Subcutaneous abdominal adipose tissue (tissue), 5 donors: ENCODE data around the gene CAPN3.

ENCODE experiments used
- H3K27ac ChIP-seq: one replicate; pipeline ENCODE4 v1.7.0; 2013; ENCODE audit warnings: low read depth, mild to moderate bottlenecking, inconsistent platforms, low read length, moderate library complexity
- H3K27me3 ChIP-seq, 5 donors: one replicate each; pipeline ENCODE4 v1.7.0; 2013; ENCODE audit warnings: low read length in 5 of 5, inconsistent platforms in 1 of 5; ENCODE audit not compliant: control insufficient read depth in 5 of 5, insufficient read depth in 4 of 5
- H3K36me3 ChIP-seq, 5 donors: one replicate each; pipeline ENCODE4 v1.7.0; 2013; ENCODE audit warnings: low read length in 5 of 5; ENCODE audit not compliant: control insufficient read depth in 5 of 5, insufficient read depth in 5 of 5
- H3K4me1 ChIP-seq, 5 donors: one replicate each; pipeline ENCODE4 v1.7.0; 2013; ENCODE audit warnings: low read length in 5 of 5, mild to moderate bottlenecking in 3 of 5, moderate library complexity in 1 of 5; ENCODE audit not compliant: control insufficient read depth in 5 of 5, insufficient read depth in 5 of 5
- H3K4me3 ChIP-seq, 5 donors: one replicate each; pipeline ENCODE4 v1.7.0; 2013; ENCODE audit warnings: low read length in 5 of 5, low read depth in 1 of 5
- H3K9ac ChIP-seq, 5 donors: one replicate each; pipeline ENCODE4 v1.7.0; 2013; ENCODE audit warnings: low read length in 5 of 5, mild to moderate bottlenecking in 4 of 5, moderate library complexity in 3 of 5
- H3K9me3 ChIP-seq, 5 donors: one replicate each; pipeline ENCODE4 v1.7.0; 2013; ENCODE audit warnings: low read length in 5 of 5; ENCODE audit not compliant: control insufficient read depth in 5 of 5
- donor health status: healthy.
- donor health status: healthy.
- donor health status: healthy.
- donor health status: healthy.
- donor health status: healthy.

CAPN3 gene

DNA sequence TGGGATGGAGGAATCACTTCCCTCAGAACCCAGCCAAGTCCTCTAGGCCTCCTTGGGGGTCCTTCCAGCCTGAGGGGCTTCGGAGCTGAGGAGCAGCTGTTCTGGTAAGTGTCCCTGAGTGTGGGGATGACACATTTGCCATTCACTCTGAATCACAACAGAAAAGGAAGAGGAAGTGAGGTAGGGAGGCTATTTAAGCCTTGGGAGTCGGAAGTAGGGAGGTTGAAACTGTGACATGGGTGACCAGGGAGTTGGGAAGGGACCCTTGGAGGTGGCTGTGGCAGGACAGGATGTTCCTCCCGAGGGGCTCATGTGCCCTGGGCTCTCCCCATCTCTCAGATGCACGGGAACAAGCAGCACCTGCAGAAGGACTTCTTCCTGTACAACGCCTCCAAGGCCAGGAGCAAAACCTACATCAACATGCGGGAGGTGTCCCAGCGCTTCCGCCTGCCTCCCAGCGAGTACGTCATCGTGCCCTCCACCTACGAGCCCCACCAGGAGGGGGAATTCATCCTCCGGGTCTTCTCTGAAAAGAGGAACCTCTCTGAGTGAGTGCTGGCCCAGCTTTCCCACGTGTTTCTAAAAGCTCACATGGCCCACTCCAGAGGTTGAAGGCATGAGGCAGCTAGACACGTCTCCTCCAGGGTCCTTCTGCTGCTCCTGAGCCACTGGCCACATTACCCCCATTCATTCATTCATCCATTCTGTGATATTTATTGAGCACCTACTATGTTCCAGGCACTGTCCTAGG, 43.3 kb downstream of the CAPN3 start:
- Histone ChIP-seq H3K27ac (no peak overlapping the region), H3K27me3 (no peaks in the 10 kb centered on the region), H3K36me3 (peaks cover 4 to 52% (median 36%) of the 10 kb centered on the region in 5 donors), H3K9ac (no peak overlapping the region), H3K4me1 (no peaks in the 10 kb centered on the region), H3K4me3 (no peak overlapping the region), H3K9me3 (no peaks in the 10 kb centered on the region)

- Histone ChIP-seq H3K4me1 (no peaks in the 10 kb centered on the region), H3K9ac (no peak overlapping the region), H3K27ac (no peak overlapping the region), H3K4me3 (no peak overlapping the region), H3K36me3 (peaks cover 4 to 52% (median 36%) of the 10 kb centered on the region in 5 donors), H3K27me3 (no peaks in the 10 kb centered on the region), H3K9me3 (no peaks in the 10 kb centered on the region)
Measured at GRCh38 chr15:42403389-42403788, 44.1 kb downstream of the CAPN3 start.

DNA sequence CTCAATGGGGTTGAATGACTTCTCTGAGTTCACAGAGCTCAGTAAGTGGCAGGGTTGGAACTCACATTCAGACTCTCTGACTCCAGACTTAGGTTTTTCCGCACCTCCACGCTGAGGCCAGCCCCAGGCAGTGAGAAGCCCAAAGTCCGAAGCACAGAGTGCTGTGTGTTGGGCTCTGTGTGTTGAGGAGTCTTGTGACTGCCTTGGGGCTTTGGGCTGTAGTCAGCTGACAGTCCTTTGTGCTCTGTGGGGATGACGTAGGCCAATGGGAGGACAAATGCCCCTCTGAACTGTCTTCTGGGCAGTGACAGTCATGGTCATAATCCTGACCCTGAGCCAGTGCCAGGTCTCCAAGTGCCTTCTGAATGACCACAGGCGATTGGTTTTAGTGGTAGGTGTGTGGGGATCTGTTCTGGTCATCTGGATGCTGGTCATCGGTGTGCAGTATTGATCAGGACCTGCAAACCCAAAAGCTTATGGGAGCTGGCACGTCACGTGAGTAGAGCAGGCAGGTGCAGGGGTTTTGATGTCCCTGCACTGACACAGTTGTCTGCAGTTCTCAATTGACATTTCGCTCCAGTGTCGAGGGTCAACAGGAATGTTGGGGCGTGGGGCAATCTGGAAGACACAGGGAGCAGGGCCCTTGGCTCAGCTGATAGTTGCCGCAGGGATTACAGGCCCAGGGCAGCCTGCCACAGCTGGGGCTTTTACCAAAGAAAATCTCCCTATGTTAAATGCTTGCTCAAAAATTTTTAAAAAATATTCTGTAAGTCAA, 45.3 kb downstream of the CAPN3 start:
- Histone ChIP-seq H3K27ac (no peak overlapping the region), H3K9me3 (no peaks in the 10 kb centered on the region), H3K4me1 (no peaks in the 10 kb centered on the region), H3K9ac (no peak overlapping the region), H3K4me3 (no peak overlapping the region), H3K27me3 (no peaks in the 10 kb centered on the region), H3K36me3 (peaks cover 3 to 48% (median 30%) of the 10 kb centered on the region in 5 donors)

GRCh38 chr15:42405863-42406482, 46.7 kb downstream of the CAPN3 start:
- Histone ChIP-seq H3K27ac (no peak overlapping the region), H3K9ac (no peak overlapping the region), H3K9me3 (no peaks in the 10 kb centered on the region), H3K27me3 (no peaks in the 10 kb centered on the region), H3K4me1 (no peaks in the 10 kb centered on the region), H3K36me3 (peaks cover 0 to 51% (median 38%) of the 10 kb centered on the region in 5 donors), H3K4me3 (no peak overlapping the region)

GRCh38 chr15:42408178-42408577, 48.9 kb downstream of the CAPN3 start:
- H3K36me3 ChIP-seq: peaks cover 8 to 54% (median 37%) of the 10 kb centered on the region in 5 donors
- H3K4me3 ChIP-seq: no peak overlapping the region
- no peak overlapping the region for H3K27ac ChIP-seq
- H3K4me1 ChIP-seq: no peaks in the 10 kb centered on the region
- no peaks in the 10 kb centered on the region for H3K27me3 ChIP-seq
- no peaks in the 10 kb centered on the region for H3K9me3 ChIP-seq
- H3K9ac ChIP-seq: no peak overlapping the region

- Histone ChIP-seq H3K4me3 (no peak overlapping the region), H3K36me3 (peaks cover 16 to 56% (median 36%) of the 10 kb centered on the region in 5 donors), H3K9me3 (no peaks in the 10 kb centered on the region), H3K27me3 (no peaks in the 10 kb centered on the region), H3K9ac (no peak overlapping the region), H3K27ac (no peak overlapping the region), H3K4me1 (no peaks in the 10 kb centered on the region)
Measured at GRCh38 chr15:42409011-42409410, 49.7 kb downstream of the CAPN3 start.

GRCh38 chr15:42411884-42412283, 52.6 kb downstream of the CAPN3 start:
- Histone ChIP-seq H3K4me3 (no peak overlapping the region), H3K4me1 (no peaks in the 10 kb centered on the region), H3K36me3 (peaks cover 28 to 71% (median 53%) of the 10 kb centered on the region in 5 donors)

GRCh38 chr15:42413920-42414319, 54.6 kb downstream of the CAPN3 start:
- Histone ChIP-seq H3K27me3 (no peaks in the 10 kb centered on the region), H3K27ac (no peak overlapping the region), H3K9me3 (no peaks in the 10 kb centered on the region), H3K36me3 (peaks cover 37 to 88% (median 69%) of the 10 kb centered on the region in 5 donors), H3K4me1 (no peaks in the 10 kb centered on the region), H3K9ac (no peak overlapping the region), H3K4me3 (no peak overlapping the region)

More at GRCh38 chr15:42411884-42412283, 52.6 kb downstream of the CAPN3 start:
- Histone ChIP-seq H3K9me3 (no peaks in the 10 kb centered on the region), H3K9ac (no peak overlapping the region), H3K27me3 (no peaks in the 10 kb centered on the region), H3K27ac (no peak overlapping the region)

DNA sequence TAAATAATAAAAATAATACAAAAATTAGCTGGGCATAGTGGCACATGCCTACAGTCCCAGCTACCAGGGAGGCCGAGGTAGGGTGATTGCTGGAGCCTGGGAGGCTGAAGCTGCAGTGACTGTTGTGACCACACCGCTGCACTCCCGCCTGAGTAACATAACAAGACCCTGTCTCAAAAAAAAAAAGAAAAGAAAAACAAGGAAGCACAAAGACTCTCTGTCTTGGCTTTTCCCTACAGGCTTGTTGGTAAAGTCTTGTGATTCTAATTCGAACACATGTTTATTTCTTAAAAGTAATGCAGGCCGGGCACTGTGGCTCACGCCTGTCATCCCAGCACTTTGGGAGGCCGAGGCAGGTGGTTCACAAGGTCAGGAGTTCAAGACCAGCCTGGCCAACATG, 60.1 kb downstream of the CAPN3 start:
- Histone ChIP-seq H3K27me3 (no peaks in the 10 kb centered on the region), H3K4me1 (no peaks in the 10 kb centered on the region), H3K9ac (no peak overlapping the region), H3K4me3 (no peak overlapping the region), H3K36me3 (peaks cover 55 to 95% (median 85%) of the 10 kb centered on the region in 5 donors), H3K27ac (no peak overlapping the region), H3K9me3 (no peaks in the 10 kb centered on the region)

DNA sequence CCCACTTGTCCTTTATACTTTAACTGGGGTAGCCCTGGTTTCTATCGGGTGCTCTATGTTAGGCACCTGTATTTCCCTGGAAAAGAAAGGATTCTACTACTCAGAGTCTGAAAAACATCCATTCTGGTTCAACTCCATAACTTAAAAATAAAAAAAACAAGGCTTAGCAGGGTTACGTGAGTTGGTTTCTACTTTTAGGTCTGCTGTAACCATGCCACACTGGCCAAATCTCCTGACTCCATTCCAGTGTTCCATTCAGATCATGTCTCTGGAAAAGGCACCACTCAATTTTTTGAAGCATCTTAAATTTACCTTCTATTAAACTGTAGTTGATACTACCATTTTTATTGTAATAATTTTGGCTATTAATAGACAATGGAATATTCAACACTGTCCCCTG, 62.1 kb downstream of the CAPN3 start:
- no peaks in the 10 kb centered on the region for H3K27me3 ChIP-seq
- no peaks in the 10 kb centered on the region for H3K4me1 ChIP-seq
- H3K9ac ChIP-seq: no peak overlapping the region
- H3K36me3 ChIP-seq: peaks cover 57 to 96% (median 88%) of the 10 kb centered on the region in 5 donors
- no peak overlapping the region for H3K27ac ChIP-seq
- H3K9me3 ChIP-seq: no peaks in the 10 kb centered on the region
- no peak overlapping the region for H3K4me3 ChIP-seq
